T-cell (primary cell): ENCODE data around the gene FAM162A. TPM values are rescaled to one million over a fixed set of nuclear protein-coding genes. Genes with fewer than 3 reads are reported as not detected.
A peak's percentile ranks its signal among the peaks of the same experiment; 100 is the strongest.

Source experiments
- ATAC-seq, 4 experiments: fragments of 200-7000 bp in 3 of 4; fragments of 150-1000 bp in 1 of 4; cut with Tn5 transposase; replicated peaks in 1 of 4; 1 replicate in 3 of 4; 2 replicates in 1 of 4; pipeline ENCODE4 v1.10.0; 2021; ENCODE audit warnings: moderate library complexity in 3 of 4, mild to moderate bottlenecking in 2 of 4, moderate number of reproducible peaks in 1 of 4
- CTCF ChIA-PET, 2 donors: fragments of 300-600 bp; sonication (Branson Sonifier 250); formaldehyde crosslinking; loops; one replicate each; lab custom pipeline; 2022; ENCODE audit warnings: antibody characterized with exemption in 2 of 2; lab: Charles Lee
- POLR2A ChIA-PET, 2 donors: fragments of 300-600 bp; sonication (Branson Sonifier 250); formaldehyde crosslinking; loops; one replicate each; lab custom pipeline; 2022; ENCODE audit warnings: antibody characterized with exemption in 2 of 2; lab: Charles Lee
- DNase-seq, 35 experiments: peaks; one replicate each; pipeline versions ENCODE4 v3.0.0 to v3.0.0-alpha.2; 2013 to 2023
- H3K27ac ChIP-seq: one replicate; pipeline ENCODE4 v1.5.1; 2013; ENCODE audit warnings: low read length
- H3K27me3 ChIP-seq, 2 experiments: replicated peaks in 1 of 2; 1 replicate in 1 of 2; 2 replicates in 1 of 2; pipeline versions ENCODE4 v1.6.1 to v1.7.0; 2013; ENCODE audit warnings: low read length in 1 of 2, mixed read lengths in 1 of 2; ENCODE audit not compliant: control insufficient read depth in 2 of 2, insufficient read depth in 2 of 2; ENCODE audit errors: extremely low read depth in 1 of 2
- H3K36me3 ChIP-seq, 2 donors: 1 replicate in 1 of 2; 2 replicates in 1 of 2; pipeline versions ENCODE4 v1.6.1 to v1.7.0; 2013; ENCODE audit warnings: low read length in 1 of 2; ENCODE audit not compliant: control insufficient read depth in 2 of 2, insufficient read depth in 1 of 2; ENCODE audit errors: extremely low read depth in 1 of 2
- H3K4me1 ChIP-seq, 2 experiments: 1 replicate in 1 of 2; 2 replicates in 1 of 2; pipeline versions ENCODE4 v1.6.1 to v1.7.0; 2013; ENCODE audit warnings: low read length in 2 of 2, mixed read lengths in 1 of 2; ENCODE audit not compliant: insufficient read depth in 2 of 2, control insufficient read depth in 1 of 2; ENCODE audit errors: extremely low read depth in 1 of 2
- H3K4me3 ChIP-seq, 2 donors: 1 replicate in 1 of 2; 2 replicates in 1 of 2; pipeline versions ENCODE4 v1.5.1 to v1.7.0; 2013; ENCODE audit warnings: mild to moderate bottlenecking in 2 of 2, low read length in 1 of 2, moderate library complexity in 1 of 2; ENCODE audit not compliant: control insufficient read depth in 1 of 2; ENCODE audit errors: extremely low read depth in 1 of 2
- H3K9me3 ChIP-seq: 2 replicates; pipeline ENCODE4 v1.7.0; 2013
- H3K27ac Mint-ChIP-seq, 2 donors: one replicate each; pipeline ENCODE4 v1.8.0; 2020 to 2021; ENCODE audit warnings: mild to moderate bottlenecking in 2 of 2, mixed read lengths in 2 of 2
- H3K27me3 Mint-ChIP-seq, 2 donors: one replicate each; pipeline ENCODE4 v1.8.0; 2021 to 2022; ENCODE audit warnings: mixed read lengths in 2 of 2
- H3K36me3 Mint-ChIP-seq: one replicate; pipeline ENCODE4 v1.8.0; 2021; ENCODE audit warnings: mixed read lengths
- H3K4me1 Mint-ChIP-seq, 3 donors: one replicate each; pipeline ENCODE4 v1.8.0; 2020 to 2022; ENCODE audit warnings: mixed read lengths in 3 of 3, mild to moderate bottlenecking in 1 of 3
- H3K4me3 Mint-ChIP-seq, 3 donors: one replicate each; pipeline ENCODE4 v1.8.0; 2020 to 2022; ENCODE audit warnings: mild to moderate bottlenecking in 3 of 3, mixed read lengths in 3 of 3, moderate library complexity in 3 of 3
- H3K9me3 Mint-ChIP-seq, 3 donors: one replicate each; pipeline ENCODE4 v1.8.0; 2020 to 2022; ENCODE audit warnings: mixed read lengths in 3 of 3
- WGBS: methylation state at CpG from one replicate; pipeline ENCODE4 v1.1.5; 2013; ENCODE audit warnings: missing lambda C conversion rate; ENCODE audit not compliant: insufficient coverage; 5-methylcytosine and 5-hydroxymethylcytosine counted together
- total RNA-seq, 35 experiments: library from RNA in 6 of 35; stranded (reverse) in 6 of 35; fragments of 120-200 nt in 1 of 35; gene quantifications; one replicate each; pipeline versions ENCODE4 v1.2.1 to v1.2.4 and lab custom pipeline; 2013 to 2026

FAM162A gene
- total RNA-seq, 5 donors from 2014 or later (not counting 1 experiment from before 2014, with no cell fraction given), result 26.6 to 29.6 (median 28.1) TPM

GRCh38 chr3:122397201-122397600 lies 13.2 kb downstream of the FAM162A start:
- Mint-ChIP-seq H3K4me1 (peaks cover 10 to 15% (median 14%) of the 10 kb centered on the region in 3 donors), H3K36me3 (peaks cover 10% of the 10 kb centered on the region), H3K4me3 (no peak overlapping the region), H3K9me3 (no peaks in the 10 kb centered on the region), H3K27ac (no peak overlapping the region), H3K27me3 (no peaks in the 10 kb centered on the region)
- 80% methylated on average over 1 of the region's 1 CpG for WGBS
- ChIA-PET CTCF (interaction anchor here in 1 of 2 donors (0.7 to 1.3 kb wide), 2 partner anchors 13 to 19 kb away, joined by 3 to 5 read pairs; partner anchors contain the start of gene FAM162A), POLR2A (no interaction called here)
- Histone ChIP-seq H3K27me3 (no peaks in the 10 kb centered on the region), H3K36me3 (peaks cover 0 to 4% of the 10 kb centered on the region in 2 donors), H3K9me3 (no peaks in the 10 kb centered on the region), H3K4me1 (no peaks in the 10 kb centered on the region), H3K27ac (no peak overlapping the region), H3K4me3 (no peak overlapping the region)
- ATAC-seq (no peak), DNase-seq (no peak)

- POLR2A ChIA-PET, result no interaction called here
- Histone ChIP-seq H3K9me3 (no peaks in the 10 kb centered on the region), H3K4me3 (no peak overlapping the region), H3K27me3 (no peaks in the 10 kb centered on the region), H3K4me1 (no peaks in the 10 kb centered on the region), H3K36me3 (peaks cover 0 to 14% of the 10 kb centered on the region in 2 donors), H3K27ac (no peak overlapping the region)
- CTCF ChIA-PET, result no interaction called here
- Mint-ChIP-seq H3K4me1 (peaks cover 7 to 23% (median 11%) of the 10 kb centered on the region in 3 donors), H3K4me3 (no peak overlapping the region), H3K27ac (no peak overlapping the region), H3K36me3 (peaks cover 18% of the 10 kb centered on the region), H3K27me3 (no peaks in the 10 kb centered on the region), H3K9me3 (no peaks in the 10 kb centered on the region)
- ATAC-seq, result no peak
- no peak for DNase-seq
- WGBS, result no CpG with 5 or more reads among the region's 2 CpGs
Observed at GRCh38 chr3:122398920-122399319, 14.9 kb downstream of the FAM162A start.

GRCh38 chr3:122403489-122403888 lies 19.5 kb downstream of the FAM162A start:
- no peak overlapping the region for H3K4me3 Mint-ChIP-seq
- no peaks in the 10 kb centered on the region for H3K9me3 ChIP-seq
- no peak overlapping the region for H3K4me3 ChIP-seq
- peaks cover 0 to 51% of the 10 kb centered on the region in 2 donors for H3K36me3 ChIP-seq
- 90% methylated on average over 6 of the region's 6 CpGs for WGBS
- peaks cover 31% of the 10 kb centered on the region for H3K36me3 Mint-ChIP-seq
- CTCF ChIA-PET, result interaction anchor here in 1 of 2 donors (1.3 kb wide), 1 partner anchor 19 kb away, joined by 3 read pairs; the partner anchor contains the start of gene FAM162A
- H3K27me3 ChIP-seq, result no peaks in the 10 kb centered on the region
- H3K4me1 Mint-ChIP-seq, result peaks cover 0 to 9% (median 2%) of the 10 kb centered on the region in 3 donors
- H3K9me3 Mint-ChIP-seq, result no peaks in the 10 kb centered on the region
- ATAC-seq (no peak), DNase-seq (no peak)
- H3K27ac Mint-ChIP-seq, result no peak overlapping the region
- no peaks in the 10 kb centered on the region for H3K4me1 ChIP-seq
- H3K27me3 Mint-ChIP-seq, result no peaks in the 10 kb centered on the region
- H3K27ac ChIP-seq, result no peak overlapping the region
- POLR2A ChIA-PET, result no interaction called here

GRCh38 chr3:122405015-122405414 lies 21.0 kb downstream of the FAM162A start:
- Histone ChIP-seq H3K36me3 (peaks cover 0 to 67% of the 10 kb centered on the region in 2 donors), H3K4me3 (no peak overlapping the region), H3K27me3 (no peaks in the 10 kb centered on the region), H3K4me1 (no peaks in the 10 kb centered on the region), H3K9me3 (no peaks in the 10 kb centered on the region), H3K27ac (no peak overlapping the region)
- ChIA-PET CTCF (no interaction called here), POLR2A (interaction anchor here in 1 of 2 donors (1.0 kb wide), 1 partner anchor 21 kb away, joined by 5 read pairs; the partner anchor contains the start of gene FAM162A)
- ATAC-seq, result no peak
- H3K27ac Mint-ChIP-seq, result no peak overlapping the region
- peaks cover 39% of the 10 kb centered on the region for H3K36me3 Mint-ChIP-seq
- H3K4me3 Mint-ChIP-seq, result no peak overlapping the region
- H3K9me3 Mint-ChIP-seq, result no peaks in the 10 kb centered on the region
- no peaks in the 10 kb centered on the region for H3K27me3 Mint-ChIP-seq
- 100% methylated on average over 2 of the region's 3 CpGs for WGBS
- H3K4me1 Mint-ChIP-seq, result peaks cover 5 to 9% (median 6%) of the 10 kb centered on the region in 3 donors
- no peak for DNase-seq

- Mint-ChIP-seq H3K4me1 (peaks cover 7 to 9% (median 8%) of the 10 kb centered on the region in 3 donors), H3K27me3 (no peaks in the 10 kb centered on the region), H3K4me3 (no peak overlapping the region), H3K27ac (no peak overlapping the region), H3K36me3 (peaks cover 43% of the 10 kb centered on the region), H3K9me3 (no peaks in the 10 kb centered on the region)
- H3K9me3 ChIP-seq, result no peaks in the 10 kb centered on the region
- no peaks in the 10 kb centered on the region for H3K4me1 ChIP-seq
- H3K27ac ChIP-seq, result no peak overlapping the region
- H3K27me3 ChIP-seq, result no peaks in the 10 kb centered on the region
- POLR2A ChIA-PET, result interaction anchor here in 1 of 2 donors (0.7 kb wide), 1 partner anchor 10 kb away, joined by 5 read pairs; no protein-coding TSS in a partner anchor
- no peak overlapping the region for H3K4me3 ChIP-seq
- DNase-seq (no peak), ATAC-seq (no peak)
- CTCF ChIA-PET, result interaction anchor here in 1 of 2 donors (1.0 kb wide), 1 partner anchor 13 kb away, joined by 4 read pairs; no protein-coding TSS in a partner anchor
- no CpG with 5 or more reads among the region's 4 CpGs for WGBS
- peaks cover 0 to 78% of the 10 kb centered on the region in 2 donors for H3K36me3 ChIP-seq
Observed at GRCh38 chr3:122406198-122406597, 22.2 kb downstream of the FAM162A start.

GRCh38 chr3:122407946-122408345 lies 24.0 kb downstream of the FAM162A start:
- H3K4me3 Mint-ChIP-seq, result no peak overlapping the region
- H3K27me3 ChIP-seq, result no peaks in the 10 kb centered on the region
- ATAC-seq (no peak), DNase-seq (no peak)
- no peaks in the 10 kb centered on the region for H3K4me1 ChIP-seq
- H3K27ac ChIP-seq, result no peak overlapping the region
- H3K27me3 Mint-ChIP-seq, result no peaks in the 10 kb centered on the region
- H3K9me3 Mint-ChIP-seq, result no peaks in the 10 kb centered on the region
- peaks cover 0 to 85% of the 10 kb centered on the region in 2 donors for H3K36me3 ChIP-seq
- H3K4me1 Mint-ChIP-seq, result peaks cover 19 to 20% (median 19%) of the 10 kb centered on the region in 3 donors
- WGBS, result no CpG with 5 or more reads among the region's 1 CpG
- no peaks in the 10 kb centered on the region for H3K9me3 ChIP-seq
- H3K4me3 ChIP-seq, result no peak overlapping the region
- ChIA-PET CTCF (interaction anchor here (0.6 to 2.3 kb wide), 4 partner anchors 18 to 619 kb away, joined by 3 to 10 read pairs (median 4); partner anchors contain the start of genes FAM162A (in 2 of the 2) and SEMA5B (in 1 of the 2)), POLR2A (interaction anchor here in 1 of 2 donors (0.7 kb wide), 1 partner anchor 12 kb away, joined by 8 read pairs; no protein-coding TSS in a partner anchor)
- H3K36me3 Mint-ChIP-seq, result peaks cover 51% of the 10 kb centered on the region
- H3K27ac Mint-ChIP-seq, result peak overlapping the region in 1 of 2 donors; percentile 23
